Esophagus muscularis mucosa (tissue), 4 donors: ENCODE measurements around the gene NPRL2. TPM values are rescaled to one million over a fixed set of nuclear protein-coding genes. Genes with fewer than 3 reads are reported as not detected.
A peak's percentile ranks its signal among the peaks of the same experiment; 100 is the strongest.

Source experiments
- DNase-seq: peaks from one replicate; pipeline ENCODE4 v3.0.0-alpha.2; 2017; ENCODE audit errors: extremely low spot score
- H3K27ac ChIP-seq, 4 donors: fragments of 200-600 bp; sonication (generic); replicated peaks in 1 of 4; 1 replicate in 3 of 4; 2 replicates in 1 of 4; pipeline ENCODE4 v1.5.1; 2016 to 2019; ENCODE audit warnings: mild to moderate bottlenecking in 1 of 4
- H3K27me3 ChIP-seq, 4 donors: fragments of 200-600 bp; sonication (generic); one replicate each; pipeline versions ENCODE4 v1.5.1 to v1.6.0; 2016 to 2019
- H3K36me3 ChIP-seq, 4 donors: fragments of 200-600 bp; sonication (generic); one replicate each; pipeline ENCODE4 v1.5.1; 2016 to 2019
- H3K4me1 ChIP-seq, 4 donors: fragments of 200-600 bp; sonication (generic); one replicate each; pipeline ENCODE4 v1.5.1; 2016 to 2019
- H3K4me3 ChIP-seq, 4 donors: fragments of 200-600 bp; sonication (generic); 1 replicate in 2 of 4; 2 replicates in 2 of 4; pipeline ENCODE4 v1.5.1; 2016 to 2019; ENCODE audit warnings: mild to moderate bottlenecking in 4 of 4, moderate library complexity in 1 of 4
- H3K9me3 ChIP-seq, 4 donors: fragments of 200-600 bp; sonication (generic); 1 replicate in 3 of 4; 2 replicates in 1 of 4; pipeline ENCODE4 v1.5.1; 2016 to 2019
- CTCF ChIP-seq, 3 experiments: fragments of 200-600 bp in 2 of 3; fragments of 450-650 bp in 1 of 3; sonication (generic) in 2 of 3; IDR thresholded peaks; one replicate each; pipeline ENCODE4 v1.5.1; 2017 to 2019; ENCODE audit warnings: antibody characterized with exemption in 3 of 3, mild to moderate bottlenecking in 2 of 3, moderate library complexity in 1 of 3
- EP300 ChIP-seq: sonication (generic); formaldehyde crosslinking; IDR thresholded peaks from one replicate; pipeline ENCODE4 v1.6.1; 2017; ENCODE audit warnings: antibody characterized with exemption
- POLR2A ChIP-seq: fragments of 450-650 bp; IDR thresholded peaks from one replicate; pipeline ENCODE4 v1.6.1; 2017; ENCODE audit warnings: antibody characterized with exemption, moderate library complexity, mild to moderate bottlenecking, low read depth
- POLR2AphosphoS5 ChIP-seq, 2 donors: sonication (generic); formaldehyde crosslinking; IDR thresholded peaks; one replicate each; pipeline ENCODE4 v1.6.1; 2017; ENCODE audit warnings: antibody characterized with exemption in 2 of 2
- WGBS: methylation state at CpG from one replicate; pipeline ENCODE4 v1.1.5; 2018; 5-methylcytosine and 5-hydroxymethylcytosine counted together
- intact Hi-C: fragments of 100-400 bp; cut with DNase I; formaldehyde crosslinking; loops from one replicate; pipeline ENCODE4 v1.15.1; 2023
- total RNA-seq, 4 donors: library from RNA; depleted of rRNA; stranded (reverse); fragments of >200 nt; gene quantifications; one replicate each; pipeline versions ENCODE4 v1.1.0 to v1.2.1, GENCODE V29; 2016

Gene NPRL2
- total RNA-seq, 4 donors from 2014 or later = 10.4 to 16.7 (median 14.2) TPM

DNA sequence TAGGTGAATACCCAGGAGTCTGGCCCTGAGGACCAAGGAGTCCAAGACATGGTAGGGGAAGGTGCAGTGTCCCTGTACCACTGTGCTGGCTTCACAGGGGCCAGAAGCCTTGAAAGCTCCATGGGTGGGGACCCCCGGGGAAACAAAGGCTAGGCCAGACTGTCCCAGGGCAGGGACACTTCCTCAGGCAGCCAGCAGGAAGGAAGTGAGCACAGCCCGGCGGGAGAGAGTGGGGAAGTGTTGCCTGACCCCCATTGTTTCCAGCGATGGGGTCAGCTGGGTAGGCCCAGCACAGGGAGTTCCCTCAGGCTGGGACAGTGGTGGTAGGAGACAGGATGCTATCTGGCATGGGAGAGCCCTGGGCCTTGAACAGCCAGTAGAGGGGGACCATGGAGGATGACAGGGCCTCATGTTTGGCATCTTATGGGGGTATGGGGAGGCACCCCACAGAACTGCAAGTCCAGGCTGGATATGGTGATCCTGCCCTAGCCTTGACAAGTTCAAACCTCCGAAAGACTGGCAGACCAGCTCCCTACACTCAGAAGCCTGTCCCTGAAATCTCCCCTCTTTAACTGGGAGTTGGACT is 26.9 kb downstream of the NPRL2 start:
- Histone ChIP-seq H3K36me3 (peaks cover 10 to 40% (median 34%) of the 10 kb centered on the region in 4 donors), H3K9me3 (no peaks in the 10 kb centered on the region), H3K4me3 (peak overlapping the region in 3 of 4 donors; percentile 12 to 86 (median 83)), H3K4me1 (peaks cover 50 to 87% (median 82%) of the 10 kb centered on the region in 4 donors), H3K27ac (peak overlapping the region; percentile 93 to 95 (median 93)), H3K27me3 (no peaks in the 10 kb centered on the region)
- TF ChIP-seq POLR2AphosphoS5 (IDR thresholded peaks at IDR 0.05) (peak; percentile 48 to 65), CTCF (IDR thresholded peaks at IDR 0.05) (peak in 1 of 3 experiments; percentile 8), POLR2A (no peak), EP300 (peak; percentile 55)
- DNase-seq = no peak
- 56% methylated on average over 2 of the region's 5 CpGs for WGBS
- intact Hi-C loops = no loop called here

DNA sequence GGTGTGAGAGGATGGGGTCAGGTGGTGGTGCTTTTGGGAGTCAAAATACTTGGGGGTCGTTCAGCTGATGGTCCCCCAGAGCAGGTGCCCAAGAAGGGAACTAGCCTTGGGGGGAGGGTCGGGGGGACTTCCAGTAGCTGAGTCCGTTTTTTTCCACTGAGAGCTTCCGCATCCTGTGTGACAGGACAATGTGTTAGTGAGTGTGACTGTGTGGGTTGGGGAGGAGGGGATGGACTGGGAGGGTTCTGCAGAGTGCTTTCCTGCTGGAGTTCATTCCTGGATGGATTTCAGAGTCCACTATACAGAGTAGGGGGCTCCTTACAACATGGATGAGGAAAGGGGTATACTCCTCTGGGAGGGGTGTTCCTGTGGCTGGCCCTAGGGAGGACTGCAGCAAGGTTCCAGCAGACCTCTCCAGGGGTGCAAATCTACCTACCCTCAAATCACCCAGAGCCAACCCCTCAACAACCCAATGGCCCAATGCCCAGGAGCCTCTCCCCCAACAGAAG is 27.4 kb downstream of the NPRL2 start:
- Histone ChIP-seq H3K4me3 (peak overlapping the region; percentile 12 to 86 (median 78)), H3K36me3 (peaks cover 10 to 46% (median 40%) of the 10 kb centered on the region in 4 donors), H3K9me3 (no peaks in the 10 kb centered on the region), H3K27ac (peak overlapping the region; percentile 93 to 95 (median 93)), H3K27me3 (no peaks in the 10 kb centered on the region), H3K4me1 (peaks cover 50 to 88% (median 82%) of the 10 kb centered on the region in 4 donors)
- intact Hi-C loops = no loop called here
- TF ChIP-seq POLR2AphosphoS5 (IDR thresholded peaks at IDR 0.05) (no peak), EP300 (no peak), CTCF (IDR thresholded peaks at IDR 0.05) (no peak), POLR2A (no peak)
- DNase-seq = no peak
- 46% methylated on average over 4 of the region's 4 CpGs for whole genome bisulfite sequencing

DNA sequence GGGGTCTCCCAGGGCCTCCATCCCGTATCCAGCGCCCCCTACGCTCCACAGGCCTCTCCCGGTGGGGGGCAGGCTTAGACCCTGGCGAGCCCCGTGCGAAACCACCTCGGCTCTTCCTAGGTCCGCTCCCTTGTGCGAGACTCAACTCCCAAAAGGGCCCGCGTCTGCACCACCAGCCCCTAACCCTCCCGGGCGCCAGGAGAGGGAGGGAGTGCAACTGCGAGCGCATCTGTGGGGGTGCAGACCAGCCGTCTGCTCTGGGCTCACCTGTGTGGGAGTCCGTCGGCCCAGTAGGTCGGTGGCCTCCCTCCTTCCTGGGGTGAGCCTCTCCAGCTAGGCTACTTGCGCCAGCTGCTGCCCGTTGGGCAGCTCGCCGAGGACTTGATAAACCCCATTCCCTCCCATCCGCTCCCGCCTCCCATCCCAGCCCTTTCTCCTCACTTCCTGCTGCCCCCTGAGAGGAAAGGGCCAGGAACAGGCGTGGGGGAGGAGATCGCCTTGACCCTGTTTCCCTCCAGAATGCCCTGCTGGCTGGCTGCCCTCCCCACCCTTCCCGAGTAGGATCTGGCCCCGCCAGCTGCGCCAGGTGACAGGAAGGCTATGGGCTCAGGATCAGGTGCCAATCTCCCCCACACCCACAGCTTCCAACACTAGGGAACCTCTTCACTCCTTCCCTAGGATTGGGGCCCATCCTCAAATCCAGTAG is 28.0 kb downstream of the NPRL2 start, which contains the start of gene HYAL2:
TSS of gene HYAL2 (minus strand) at position 360 of the 706 bp plus-strand sequence. CDS start 2,256 bp downstream, outside the sequence.
- H3K27ac ChIP-seq = peak within 1 kb of the TSS; percentile 93 to 95 (median 93)
- peaks cover 55 to 91% (median 85%) of the 10 kb centered on the region in 4 donors for H3K4me1 ChIP-seq
- H3K36me3 ChIP-seq = peaks cover 10 to 52% (median 46%) of the 10 kb centered on the region in 4 donors
- H3K27me3 ChIP-seq = no peaks in the 10 kb centered on the region
- TF ChIP-seq EP300 = no peak
- no peak for TF ChIP-seq POLR2A
- peak; percentile 62 to 66 for TF ChIP-seq POLR2AphosphoS5 (IDR thresholded peaks at IDR 0.05)
- peak within 1 kb of the TSS; percentile 72 to 88 (median 84) for H3K4me3 ChIP-seq
- intact Hi-C loops = no loop called here
- no peak for DNase-seq
- H3K9me3 ChIP-seq = no peaks in the 10 kb centered on the region
- WGBS = 48% methylated on average over 19 of the region's 31 CpGs

DNA sequence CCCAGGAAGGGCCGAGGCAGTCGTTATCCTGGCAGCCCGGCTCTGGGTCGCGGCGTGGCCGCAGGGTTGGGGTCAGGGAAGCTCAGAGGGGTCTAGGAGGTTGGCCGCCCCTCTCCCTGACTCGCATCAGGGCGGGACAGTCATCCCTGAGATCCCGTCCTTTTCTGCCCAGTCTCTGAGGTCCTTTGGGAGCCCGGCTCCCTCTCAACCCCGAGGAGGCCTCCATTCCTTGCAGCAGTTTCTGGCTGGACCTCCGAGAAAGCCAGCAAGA is 28.5 kb downstream of the NPRL2 start:
- peaks cover 55 to 91% (median 84%) of the 10 kb centered on the region in 4 donors for H3K4me1 ChIP-seq
- no peak for TF ChIP-seq POLR2AphosphoS5 (IDR thresholded peaks at IDR 0.05)
- TF ChIP-seq EP300 = no peak
- TF ChIP-seq POLR2A = no peak
- TF ChIP-seq CTCF (IDR thresholded peaks at IDR 0.05) = no peak

More for the DNA sequence above, 28.5 kb downstream of the NPRL2 start:
- WGBS = 28% methylated on average over 6 of the region's 14 CpGs
- peak overlapping the region; percentile 93 to 95 (median 93) for H3K27ac ChIP-seq
- DNase-seq = no peak
- intact Hi-C loops = no loop called here
- H3K36me3 ChIP-seq = peaks cover 10 to 56% (median 51%) of the 10 kb centered on the region in 4 donors
- no peaks in the 10 kb centered on the region for H3K27me3 ChIP-seq
- H3K4me3 ChIP-seq = peak overlapping the region; percentile 72 to 88 (median 84)
- H3K9me3 ChIP-seq = no peaks in the 10 kb centered on the region
